Neural progenitor cell (in vitro differentiated cells): Measurements from ENCODE around the gene CDH13.
A peak's percentile ranks its signal among the peaks of the same experiment; 100 is the strongest.

Experiments
- CTCF ChIP-seq: fragments of 200-600 bp; sonication (generic); IDR thresholded peaks from 2 replicates; pipeline ENCODE4 v1.5.1; 2017; ENCODE audit warnings: antibody characterized with exemption, mild to moderate bottlenecking
- EZH2phosphoT487 ChIP-seq: fragments of 200-600 bp; sonication (generic); IDR thresholded peaks from 2 replicates; pipeline ENCODE4 v1.6.1; 2017; ENCODE audit warnings: antibody characterized with exemption

DNA sequence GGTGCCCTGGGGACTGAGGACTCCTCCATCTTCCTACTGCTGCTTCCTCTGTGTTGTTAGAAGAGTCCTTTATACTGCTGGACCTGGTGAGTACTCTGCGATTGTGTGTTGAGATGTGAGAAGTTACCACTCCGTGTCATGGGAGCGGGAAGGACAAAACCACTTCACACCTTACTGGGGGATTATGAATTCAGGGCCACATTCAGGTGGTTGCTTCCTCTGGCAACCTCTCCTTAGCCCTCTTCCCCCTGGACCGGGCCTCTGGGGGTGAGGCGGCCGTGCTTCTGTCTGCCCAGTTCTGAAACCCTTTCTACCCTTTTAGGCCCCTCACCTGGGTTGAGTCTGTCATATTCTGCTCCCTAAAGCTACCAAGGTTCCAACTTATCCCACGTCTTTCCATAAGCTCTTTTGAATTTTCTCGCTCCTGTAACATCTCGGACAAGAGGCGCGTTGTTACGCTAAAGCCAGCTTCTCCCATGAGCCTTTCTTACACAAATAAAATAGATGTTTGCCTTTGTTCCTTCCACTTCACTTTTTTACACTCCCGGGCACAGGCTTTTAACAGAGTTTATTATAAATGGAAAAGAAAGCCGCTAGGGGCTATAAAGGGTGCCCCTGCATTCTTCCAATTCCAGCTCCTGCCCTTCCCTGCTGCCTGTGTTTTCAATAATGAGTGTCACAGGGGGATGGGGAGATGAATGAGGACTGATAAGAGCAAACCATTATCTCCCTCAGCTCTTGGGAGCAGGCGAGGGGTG, 20.7 kb upstream of the CDH13 start:
- TF ChIP-seq CTCF, result peak; percentile 6
- no peak for TF ChIP-seq EZH2phosphoT487
